GM23338 (cell line): ENCODE measurements around the gene SLF2. TPM values are rescaled to one million over a fixed set of nuclear protein-coding genes. Genes with fewer than 3 reads are reported as not detected.

Experiments used
- EZH2 ChIP-seq: fragments of 200-600 bp; sonication (generic); IDR thresholded peaks from one replicate; pipeline ENCODE4 v1.8.0; 2017; ENCODE audit warnings: antibody characterized with exemption, mild to moderate bottlenecking, low read depth; ENCODE audit not compliant: unreplicated experiment
- EZH2phosphoT487 ChIP-seq: fragments of 200-600 bp; sonication (generic); IDR thresholded peaks from one replicate; pipeline ENCODE4 v1.8.1; 2018; ENCODE audit warnings: antibody characterized with exemption; ENCODE audit not compliant: unreplicated experiment
- JUNB ChIP-seq: IDR thresholded peaks from one replicate; pipeline ENCODE4 v1.6.1; 2016; ENCODE audit warnings: antibody characterized with exemption; ENCODE audit not compliant: unreplicated experiment
- NANOG ChIP-seq: IDR thresholded peaks from 2 replicates; pipeline ENCODE4 v1.6.1; 2016; ENCODE audit warnings: antibody characterized with exemption, borderline replicate concordance
- polyA plus RNA-seq: library from polyadenylated mRNA; unstranded; fragments of >200 nt; fragmentation: Nextera tagmentation; extraction: Ambion mirVana; gene quantifications from 2 replicates; pipeline ENCODE4 v1.2.1, GENCODE V29; 2016
- total RNA-seq: library from RNA; depleted of rRNA; stranded (reverse); fragments of >200 nt; shearing (Covaris generic); gene quantifications from 2 replicates; pipeline ENCODE4 v1.2.3, GENCODE V29; 2014
- TF ChIP-seq, protein P1 (sequence below): fragments of 250-450 bp; sonication (Bioruptor Pico); IDR thresholded peaks from 2 replicates; pipeline ENCODE4 v1.5.0; 2020; ENCODE audit warnings: mild to moderate bottlenecking, moderate library complexity
- TF ChIP-seq, protein P2 (sequence below): IDR thresholded peaks from 2 replicates; pipeline ENCODE4 v1.6.1; 2016; ENCODE audit warnings: antibody characterized with exemption
- TF ChIP-seq, protein P3 (sequence below), 2 experiments: fragments of 200-600 bp in 1 of 2; sonication (generic) in 1 of 2; conservative IDR thresholded peaks; 2 replicates each; pipeline versions ENCODE4 v1.5.1 to v1.6.1; 2016 to 2017; ENCODE audit warnings: antibody characterized with exemption in 2 of 2, low read depth in 2 of 2, mild to moderate bottlenecking in 2 of 2, moderate library complexity in 1 of 2

Gene SLF2
- total and polyA plus RNA-seq, 2 experiments from 2014 or later: 13.6 to 22.1 TPM

DNA sequence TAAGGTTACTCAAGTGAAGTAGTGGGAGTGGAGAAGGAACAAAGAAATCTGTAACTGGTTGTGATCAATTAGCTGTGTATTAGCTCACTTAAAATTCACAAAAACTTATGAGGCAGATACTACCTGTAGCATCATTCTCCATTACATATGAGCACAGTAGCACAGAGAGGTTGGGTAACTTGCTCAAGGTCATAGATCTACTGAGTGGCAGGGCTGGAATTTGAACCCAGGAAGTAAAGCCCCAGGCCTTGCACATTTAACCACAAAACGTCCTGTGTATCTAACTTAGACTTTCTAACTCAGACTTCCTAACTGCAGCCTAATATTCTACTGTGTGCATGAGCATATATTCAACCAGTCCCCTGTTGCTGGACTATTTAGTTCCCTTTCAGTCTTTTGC is 5.6 kb upstream of the SLF2 start (continued):
- TF ChIP-seq, protein P1, sequence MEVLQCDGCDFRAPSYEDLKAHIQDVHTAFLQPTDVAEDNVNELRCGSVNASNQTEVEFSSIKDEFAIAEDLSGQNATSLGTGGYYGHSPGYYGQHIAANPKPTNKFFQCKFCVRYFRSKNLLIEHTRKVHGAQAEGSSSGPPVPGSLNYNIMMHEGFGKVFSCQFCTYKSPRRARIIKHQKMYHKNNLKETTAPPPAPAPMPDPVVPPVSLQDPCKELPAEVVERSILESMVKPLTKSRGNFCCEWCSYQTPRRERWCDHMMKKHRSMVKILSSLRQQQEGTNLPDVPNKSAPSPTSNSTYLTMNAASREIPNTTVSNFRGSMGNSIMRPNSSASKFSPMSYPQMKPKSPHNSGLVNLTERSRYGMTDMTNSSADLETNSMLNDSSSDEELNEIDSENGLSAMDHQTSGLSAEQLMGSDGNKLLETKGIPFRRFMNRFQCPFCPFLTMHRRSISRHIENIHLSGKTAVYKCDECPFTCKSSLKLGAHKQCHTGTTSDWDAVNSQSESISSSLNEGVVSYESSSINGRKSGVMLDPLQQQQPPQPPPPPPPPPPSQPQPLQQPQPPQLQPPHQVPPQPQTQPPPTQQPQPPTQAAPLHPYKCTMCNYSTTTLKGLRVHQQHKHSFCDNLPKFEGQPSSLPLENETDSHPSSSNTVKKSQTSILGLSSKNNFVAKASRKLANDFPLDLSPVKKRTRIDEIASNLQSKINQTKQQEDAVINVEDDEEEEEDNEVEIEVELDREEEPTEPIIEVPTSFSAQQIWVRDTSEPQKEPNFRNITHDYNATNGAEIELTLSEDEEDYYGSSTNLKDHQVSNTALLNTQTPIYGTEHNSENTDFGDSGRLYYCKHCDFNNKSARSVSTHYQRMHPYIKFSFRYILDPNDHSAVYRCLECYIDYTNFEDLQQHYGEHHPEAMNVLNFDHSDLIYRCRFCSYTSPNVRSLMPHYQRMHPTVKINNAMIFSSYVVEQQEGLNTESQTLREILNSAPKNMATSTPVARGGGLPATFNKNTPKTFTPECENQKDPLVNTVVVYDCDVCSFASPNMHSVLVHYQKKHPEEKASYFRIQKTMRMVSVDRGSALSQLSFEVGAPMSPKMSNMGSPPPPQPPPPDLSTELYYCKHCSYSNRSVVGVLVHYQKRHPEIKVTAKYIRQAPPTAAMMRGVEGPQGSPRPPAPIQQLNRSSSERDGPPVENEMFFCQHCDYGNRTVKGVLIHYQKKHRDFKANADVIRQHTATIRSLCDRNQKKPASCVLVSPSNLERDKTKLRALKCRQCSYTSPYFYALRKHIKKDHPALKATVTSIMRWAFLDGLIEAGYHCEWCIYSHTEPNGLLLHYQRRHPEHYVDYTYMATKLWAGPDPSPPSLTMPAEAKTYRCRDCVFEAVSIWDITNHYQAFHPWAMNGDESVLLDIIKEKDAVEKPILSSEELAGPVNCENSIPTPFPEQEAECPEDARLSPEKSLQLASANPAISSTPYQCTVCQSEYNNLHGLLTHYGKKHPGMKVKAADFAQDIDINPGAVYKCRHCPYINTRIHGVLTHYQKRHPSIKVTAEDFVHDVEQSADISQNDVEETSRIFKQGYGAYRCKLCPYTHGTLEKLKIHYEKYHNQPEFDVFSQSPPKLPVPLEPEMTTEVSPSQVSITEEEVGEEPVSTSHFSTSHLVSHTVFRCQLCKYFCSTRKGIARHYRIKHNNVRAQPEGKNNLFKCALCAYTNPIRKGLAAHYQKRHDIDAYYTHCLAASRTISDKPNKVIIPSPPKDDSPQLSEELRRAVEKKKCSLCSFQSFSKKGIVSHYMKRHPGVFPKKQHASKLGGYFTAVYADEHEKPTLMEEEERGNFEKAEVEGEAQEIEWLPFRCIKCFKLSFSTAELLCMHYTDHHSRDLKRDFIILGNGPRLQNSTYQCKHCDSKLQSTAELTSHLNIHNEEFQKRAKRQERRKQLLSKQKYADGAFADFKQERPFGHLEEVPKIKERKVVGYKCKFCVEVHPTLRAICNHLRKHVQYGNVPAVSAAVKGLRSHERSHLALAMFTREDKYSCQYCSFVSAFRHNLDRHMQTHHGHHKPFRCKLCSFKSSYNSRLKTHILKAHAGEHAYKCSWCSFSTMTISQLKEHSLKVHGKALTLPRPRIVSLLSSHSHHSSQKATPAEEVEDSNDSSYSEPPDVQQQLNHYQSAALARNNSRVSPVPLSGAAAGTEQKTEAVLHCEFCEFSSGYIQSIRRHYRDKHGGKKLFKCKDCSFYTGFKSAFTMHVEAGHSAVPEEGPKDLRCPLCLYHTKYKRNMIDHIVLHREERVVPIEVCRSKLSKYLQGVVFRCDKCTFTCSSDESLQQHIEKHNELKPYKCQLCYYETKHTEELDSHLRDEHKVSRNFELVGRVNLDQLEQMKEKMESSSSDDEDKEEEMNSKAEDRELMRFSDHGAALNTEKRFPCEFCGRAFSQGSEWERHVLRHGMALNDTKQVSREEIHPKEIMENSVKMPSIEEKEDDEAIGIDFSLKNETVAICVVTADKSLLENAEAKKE: no peak
- TF ChIP-seq EZH2: no peak
- no peak for TF ChIP-seq NANOG
- no peak for TF ChIP-seq EZH2phosphoT487
- TF ChIP-seq, protein P2, sequence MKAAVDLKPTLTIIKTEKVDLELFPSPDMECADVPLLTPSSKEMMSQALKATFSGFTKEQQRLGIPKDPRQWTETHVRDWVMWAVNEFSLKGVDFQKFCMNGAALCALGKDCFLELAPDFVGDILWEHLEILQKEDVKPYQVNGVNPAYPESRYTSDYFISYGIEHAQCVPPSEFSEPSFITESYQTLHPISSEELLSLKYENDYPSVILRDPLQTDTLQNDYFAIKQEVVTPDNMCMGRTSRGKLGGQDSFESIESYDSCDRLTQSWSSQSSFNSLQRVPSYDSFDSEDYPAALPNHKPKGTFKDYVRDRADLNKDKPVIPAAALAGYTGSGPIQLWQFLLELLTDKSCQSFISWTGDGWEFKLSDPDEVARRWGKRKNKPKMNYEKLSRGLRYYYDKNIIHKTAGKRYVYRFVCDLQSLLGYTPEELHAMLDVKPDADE: no peak
- no peak for TF ChIP-seq JUNB
- TF ChIP-seq, protein P3, sequence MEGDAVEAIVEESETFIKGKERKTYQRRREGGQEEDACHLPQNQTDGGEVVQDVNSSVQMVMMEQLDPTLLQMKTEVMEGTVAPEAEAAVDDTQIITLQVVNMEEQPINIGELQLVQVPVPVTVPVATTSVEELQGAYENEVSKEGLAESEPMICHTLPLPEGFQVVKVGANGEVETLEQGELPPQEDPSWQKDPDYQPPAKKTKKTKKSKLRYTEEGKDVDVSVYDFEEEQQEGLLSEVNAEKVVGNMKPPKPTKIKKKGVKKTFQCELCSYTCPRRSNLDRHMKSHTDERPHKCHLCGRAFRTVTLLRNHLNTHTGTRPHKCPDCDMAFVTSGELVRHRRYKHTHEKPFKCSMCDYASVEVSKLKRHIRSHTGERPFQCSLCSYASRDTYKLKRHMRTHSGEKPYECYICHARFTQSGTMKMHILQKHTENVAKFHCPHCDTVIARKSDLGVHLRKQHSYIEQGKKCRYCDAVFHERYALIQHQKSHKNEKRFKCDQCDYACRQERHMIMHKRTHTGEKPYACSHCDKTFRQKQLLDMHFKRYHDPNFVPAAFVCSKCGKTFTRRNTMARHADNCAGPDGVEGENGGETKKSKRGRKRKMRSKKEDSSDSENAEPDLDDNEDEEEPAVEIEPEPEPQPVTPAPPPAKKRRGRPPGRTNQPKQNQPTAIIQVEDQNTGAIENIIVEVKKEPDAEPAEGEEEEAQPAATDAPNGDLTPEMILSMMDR (conservative IDR thresholded peaks at IDR 0.05; ENCODE audit: low read depth in 2 of 2): no peak
